ENCODE data around the gene UBE3A.
A peak's percentile ranks its signal among the peaks of the same experiment; 100 is the strongest.

Gene UBE3A

GRCh38 chr15:25438601-25439368 lies at the start of gene UBE3A:
Gene UBE3A (minus strand): TSS chr15:25439024. CDS start chr15:25409107, 29,917 bp downstream.
- H3K4me3 ChIP-seq (ENCODE audit: low read length): peak within 1 kb of the TSS; percentile 92
- no peak for TF ChIP-seq ZNF274 (IDR thresholded peaks at IDR 0.05; ENCODE audit: low read depth, low read length)

- H3K4me3 ChIP-seq (ENCODE audit: low read length): no peak overlapping the region
- TF ChIP-seq ZNF274 (IDR thresholded peaks at IDR 0.05; ENCODE audit: low read depth, low read length): no peak
Observed at GRCh38 chr15:25487226-25487884, 48.5 kb upstream of the UBE3A start.

- TF ChIP-seq ZNF274 (IDR thresholded peaks at IDR 0.05; ENCODE audit: low read depth, low read length): no peak
- no peak overlapping the region for H3K4me3 ChIP-seq (ENCODE audit: low read length)
Observed at GRCh38 chr15:25486051-25486450, 47.2 kb upstream of the UBE3A start.

- no peak for TF ChIP-seq ZNF274 (IDR thresholded peaks at IDR 0.05; ENCODE audit: low read depth, low read length)
- no peak overlapping the region for H3K4me3 ChIP-seq (ENCODE audit: low read length)
Observed at GRCh38 chr15:25481208-25481859, 42.5 kb upstream of the UBE3A start.

GRCh38 chr15:25478313-25478712 lies 39.5 kb upstream of the UBE3A start:
- TF ChIP-seq ZNF274 (IDR thresholded peaks at IDR 0.05; ENCODE audit: low read depth, low read length): no peak

GRCh38 chr15:25477816-25478215 lies 39.0 kb upstream of the UBE3A start:
- H3K4me3 ChIP-seq (ENCODE audit: low read length): no peak overlapping the region
- no peak for TF ChIP-seq ZNF274 (IDR thresholded peaks at IDR 0.05; ENCODE audit: low read depth, low read length)

More at GRCh38 chr15:25478313-25478712, 39.5 kb upstream of the UBE3A start:
- H3K4me3 ChIP-seq (ENCODE audit: low read length): no peak overlapping the region

GRCh38 chr15:25474251-25474650 lies 35.4 kb upstream of the UBE3A start:
- no peak overlapping the region for H3K4me3 ChIP-seq (ENCODE audit: low read length)
- no peak for TF ChIP-seq ZNF274 (IDR thresholded peaks at IDR 0.05; ENCODE audit: low read depth, low read length)

GRCh38 chr15:25470230-25470629 lies 31.4 kb upstream of the UBE3A start:
- no peak overlapping the region for H3K4me3 ChIP-seq (ENCODE audit: low read length)
- no peak for TF ChIP-seq ZNF274 (IDR thresholded peaks at IDR 0.05; ENCODE audit: low read depth, low read length)

GRCh38 chr15:25469377-25469776 lies 30.6 kb upstream of the UBE3A start:
- H3K4me3 ChIP-seq (ENCODE audit: low read length): no peak overlapping the region
- TF ChIP-seq ZNF274 (IDR thresholded peaks at IDR 0.05; ENCODE audit: low read depth, low read length): no peak

- TF ChIP-seq ZNF274 (IDR thresholded peaks at IDR 0.05; ENCODE audit: low read depth, low read length): no peak
- H3K4me3 ChIP-seq (ENCODE audit: low read length): no peak overlapping the region
Observed at GRCh38 chr15:25468611-25469010, 29.8 kb upstream of the UBE3A start.

GRCh38 chr15:25465835-25466234 lies 27.0 kb upstream of the UBE3A start:
- H3K4me3 ChIP-seq (ENCODE audit: low read length): no peak overlapping the region
- no peak for TF ChIP-seq ZNF274 (IDR thresholded peaks at IDR 0.05; ENCODE audit: low read depth, low read length)

- no peak for TF ChIP-seq ZNF274 (IDR thresholded peaks at IDR 0.05; ENCODE audit: low read depth, low read length)
- no peak overlapping the region for H3K4me3 ChIP-seq (ENCODE audit: low read length)
Observed at GRCh38 chr15:25464784-25465183, 26.0 kb upstream of the UBE3A start.

GRCh38 chr15:25464383-25464782 lies 25.6 kb upstream of the UBE3A start:
- H3K4me3 ChIP-seq (ENCODE audit: low read length): no peak overlapping the region
- TF ChIP-seq ZNF274 (IDR thresholded peaks at IDR 0.05; ENCODE audit: low read depth, low read length): no peak

GRCh38 chr15:25456196-25456595 lies 17.4 kb upstream of the UBE3A start:
- no peak for TF ChIP-seq ZNF274 (IDR thresholded peaks at IDR 0.05; ENCODE audit: low read depth, low read length)
- no peak overlapping the region for H3K4me3 ChIP-seq (ENCODE audit: low read length)

GRCh38 chr15:25455226-25455625 lies 16.4 kb upstream of the UBE3A start:
- TF ChIP-seq ZNF274 (IDR thresholded peaks at IDR 0.05; ENCODE audit: low read depth, low read length): no peak

More at GRCh38 chr15:25455226-25455625, 16.4 kb upstream of the UBE3A start:
- H3K4me3 ChIP-seq (ENCODE audit: low read length): no peak overlapping the region

All from GM08714 (cell line).